ENCODE results near the gene ID2. TPM values are rescaled to one million over a fixed set of nuclear protein-coding genes. Genes with fewer than 3 reads are reported as not detected.

The ID2 gene
- total RNA-seq, 1 donor from 2014 or later: 378 TPM

DNA sequence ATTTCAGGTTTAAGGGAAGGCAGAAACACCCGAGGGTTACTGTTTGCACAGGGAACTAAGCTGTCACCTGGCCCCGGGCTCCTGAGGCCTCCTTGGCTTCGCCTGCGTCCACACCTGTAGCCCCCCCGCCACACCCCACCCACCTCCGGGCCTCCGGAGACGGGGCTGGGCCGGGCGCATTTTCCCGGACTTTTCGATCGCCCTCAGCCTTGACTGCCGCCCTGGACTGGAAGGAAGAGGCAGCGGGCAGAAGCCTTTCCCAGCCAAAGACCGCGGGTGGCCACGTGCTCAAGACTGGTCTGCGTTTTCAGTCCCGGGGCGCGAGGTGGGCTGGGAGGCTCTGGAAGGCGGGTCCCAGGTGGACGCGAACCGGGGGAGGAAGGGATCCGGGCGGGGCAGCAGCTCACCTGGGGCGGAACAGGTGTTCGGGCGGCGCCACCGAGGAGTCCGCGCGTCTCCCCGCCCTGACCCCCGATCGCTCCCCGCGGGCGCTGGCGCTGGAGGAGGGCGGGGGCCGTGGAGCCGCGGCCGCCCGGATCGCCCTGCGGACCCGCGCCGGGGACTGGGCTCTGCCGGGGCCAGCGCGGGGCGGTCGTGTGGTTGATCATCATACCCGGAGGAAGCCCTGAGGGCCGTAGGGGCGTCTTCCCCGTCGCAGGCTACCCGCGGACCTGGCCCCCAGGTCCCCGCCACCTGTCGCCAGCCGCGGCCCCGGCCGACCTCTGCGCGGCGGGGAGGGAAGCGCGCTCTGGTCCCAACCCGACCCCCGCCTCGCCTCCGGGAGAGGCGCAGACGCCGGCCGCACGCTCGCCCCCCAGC is 3.2 kb downstream of the ID2 start:
- H3K36me3 ChIP-seq: no peaks in the 10 kb centered on the region

DNA sequence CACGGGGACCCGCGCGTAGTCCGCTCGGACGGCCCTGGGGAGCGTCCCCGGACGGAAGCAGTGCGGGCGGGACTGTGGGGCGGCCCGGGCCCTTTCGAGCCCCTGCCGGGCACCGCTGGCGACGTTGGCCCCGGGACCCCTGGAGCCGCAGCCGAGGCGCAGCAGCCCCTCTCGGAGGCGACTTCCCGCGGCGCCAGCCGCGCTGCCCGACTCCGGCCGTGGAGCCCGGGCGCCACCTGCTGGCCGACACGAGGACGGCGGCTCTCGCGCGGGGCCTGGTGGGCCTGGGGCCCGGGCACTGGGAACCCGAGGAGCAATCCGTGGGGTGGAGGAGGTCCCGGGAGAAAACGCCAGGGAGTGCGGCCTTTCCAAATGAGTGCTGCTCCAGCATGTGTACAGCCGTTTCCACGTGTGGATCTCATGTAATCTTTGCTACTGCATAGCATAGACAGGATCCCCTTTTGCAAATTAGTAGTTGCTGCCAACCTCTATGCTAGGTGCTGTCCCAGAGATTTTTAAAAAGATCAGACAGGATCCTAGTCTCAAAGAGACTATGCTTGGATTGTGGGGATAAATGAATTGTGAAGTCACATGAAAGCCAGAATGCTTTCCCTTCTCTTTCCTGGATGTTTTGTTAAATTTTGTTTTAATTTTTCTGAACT is 4.0 kb downstream of the ID2 start:
- no peak for DNase-seq (ENCODE audit: extremely low spot score in 2 of 2)
- H3K4me1 ChIP-seq: peaks cover 20% of the 10 kb centered on the region
- no peaks in the 10 kb centered on the region for H3K9me3 ChIP-seq
- TF ChIP-seq POLR2A (IDR thresholded peaks at IDR 0.05): no peak
- no peak for TF ChIP-seq POLR2AphosphoS5 (IDR thresholded peaks at IDR 0.05; ENCODE audit: insufficient read depth in 1 of 2, low read depth in 1 of 2)
- TF ChIP-seq, protein P1, sequence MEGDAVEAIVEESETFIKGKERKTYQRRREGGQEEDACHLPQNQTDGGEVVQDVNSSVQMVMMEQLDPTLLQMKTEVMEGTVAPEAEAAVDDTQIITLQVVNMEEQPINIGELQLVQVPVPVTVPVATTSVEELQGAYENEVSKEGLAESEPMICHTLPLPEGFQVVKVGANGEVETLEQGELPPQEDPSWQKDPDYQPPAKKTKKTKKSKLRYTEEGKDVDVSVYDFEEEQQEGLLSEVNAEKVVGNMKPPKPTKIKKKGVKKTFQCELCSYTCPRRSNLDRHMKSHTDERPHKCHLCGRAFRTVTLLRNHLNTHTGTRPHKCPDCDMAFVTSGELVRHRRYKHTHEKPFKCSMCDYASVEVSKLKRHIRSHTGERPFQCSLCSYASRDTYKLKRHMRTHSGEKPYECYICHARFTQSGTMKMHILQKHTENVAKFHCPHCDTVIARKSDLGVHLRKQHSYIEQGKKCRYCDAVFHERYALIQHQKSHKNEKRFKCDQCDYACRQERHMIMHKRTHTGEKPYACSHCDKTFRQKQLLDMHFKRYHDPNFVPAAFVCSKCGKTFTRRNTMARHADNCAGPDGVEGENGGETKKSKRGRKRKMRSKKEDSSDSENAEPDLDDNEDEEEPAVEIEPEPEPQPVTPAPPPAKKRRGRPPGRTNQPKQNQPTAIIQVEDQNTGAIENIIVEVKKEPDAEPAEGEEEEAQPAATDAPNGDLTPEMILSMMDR (IDR thresholded peaks at IDR 0.05): peak; percentile 90 to 100 (median 93)
- peak overlapping the region; percentile 90 for H3K27ac ChIP-seq
- no peaks in the 10 kb centered on the region for H3K27me3 ChIP-seq
- intact Hi-C loops (cut with DNase I): loop anchor here (5.0 kb wide), 1 partner anchor 964 kb away; no protein-coding TSS in a partner anchor
- H3K36me3 ChIP-seq: no peaks in the 10 kb centered on the region
- peak overlapping the region; percentile 63 to 94 for H3K4me3 ChIP-seq

More for the DNA sequence above, 3.2 kb downstream of the ID2 start:
- no peaks in the 10 kb centered on the region for H3K9me3 ChIP-seq
- peak overlapping the region; percentile 90 for H3K27ac ChIP-seq
- DNase-seq (ENCODE audit: extremely low spot score in 2 of 2): no peak
- H3K4me3 ChIP-seq: peak overlapping the region; percentile 63 to 94
- intact Hi-C loops (cut with DNase I): loop anchor here (5.0 kb wide), 3 partner anchors 73 to 963 kb away; no protein-coding TSS in a partner anchor
- H3K4me1 ChIP-seq: peaks cover 28% of the 10 kb centered on the region
- H3K27me3 ChIP-seq: no peaks in the 10 kb centered on the region
- TF ChIP-seq, protein P1 (IDR thresholded peaks at IDR 0.05): no peak
- TF ChIP-seq POLR2AphosphoS5 (IDR thresholded peaks at IDR 0.05; ENCODE audit: insufficient read depth in 1 of 2, low read depth in 1 of 2): peak in 1 of 2 donors; percentile 66

DNA sequence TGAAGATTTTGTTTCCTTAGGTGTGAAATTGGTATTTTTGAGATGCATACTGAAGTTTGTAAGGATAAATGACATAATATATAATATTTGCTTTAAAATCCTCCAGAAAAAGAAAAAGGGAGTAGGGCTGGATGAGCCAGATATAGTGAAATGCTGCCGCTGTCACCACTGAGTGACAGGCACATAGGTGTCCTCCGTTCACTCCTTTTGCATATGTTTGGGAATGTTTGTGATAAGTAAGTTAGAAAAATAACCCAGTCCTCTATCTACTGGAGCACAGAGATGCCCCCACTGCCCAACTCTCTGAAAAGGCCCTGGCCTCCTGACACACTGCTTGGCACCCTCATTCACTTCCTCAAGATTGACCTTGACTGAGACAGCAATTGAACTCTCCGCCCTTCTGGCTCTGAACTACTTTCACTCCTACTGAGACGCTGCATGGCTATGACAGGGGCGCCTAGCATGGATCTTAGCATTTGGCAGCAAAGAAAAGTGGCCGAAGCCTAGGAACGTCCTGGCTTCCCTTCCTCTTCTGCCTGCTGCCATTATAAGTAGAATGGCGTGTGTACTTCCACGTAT is 10.1 kb downstream of the ID2 start:
- Histone ChIP-seq H3K9me3 (no peaks in the 10 kb centered on the region), H3K27me3 (no peaks in the 10 kb centered on the region), H3K4me1 (peaks cover 6% of the 10 kb centered on the region), H3K4me3 (no peak overlapping the region), H3K36me3 (no peaks in the 10 kb centered on the region), H3K27ac (no peak overlapping the region)
- no peak for DNase-seq (ENCODE audit: extremely low spot score in 2 of 2)
- TF ChIP-seq, protein P1 (IDR thresholded peaks at IDR 0.05): no peak
- TF ChIP-seq POLR2A (IDR thresholded peaks at IDR 0.05) (no peak), POLR2AphosphoS5 (IDR thresholded peaks at IDR 0.05; ENCODE audit: insufficient read depth in 1 of 2, low read depth in 1 of 2) (no peak)
- intact Hi-C loops (cut with DNase I): no loop called here

GRCh38 chr2:8692783-8693156 is 10.9 kb downstream of the ID2 start:
- intact Hi-C loops (cut with DNase I): no loop called here
- Histone ChIP-seq H3K4me3 (no peak overlapping the region), H3K27ac (no peak overlapping the region), H3K9me3 (no peaks in the 10 kb centered on the region), H3K4me1 (peaks cover 6% of the 10 kb centered on the region), H3K27me3 (no peaks in the 10 kb centered on the region), H3K36me3 (no peaks in the 10 kb centered on the region)
- TF ChIP-seq POLR2AphosphoS5 (IDR thresholded peaks at IDR 0.05; ENCODE audit: insufficient read depth in 1 of 2, low read depth in 1 of 2): no peak
- no peak for TF ChIP-seq POLR2A (IDR thresholded peaks at IDR 0.05)
- TF ChIP-seq, protein P1 (IDR thresholded peaks at IDR 0.05): no peak
- no peak for DNase-seq (ENCODE audit: extremely low spot score in 2 of 2)
